ENCODE data around the gene PARD3. TPM values are rescaled to one million over a fixed set of nuclear protein-coding genes. Genes with fewer than 3 reads are reported as not detected.

PARD3 gene
- total RNA-seq, 2 donors from 2014 or later: 59.6 to 74.6 TPM

DNA sequence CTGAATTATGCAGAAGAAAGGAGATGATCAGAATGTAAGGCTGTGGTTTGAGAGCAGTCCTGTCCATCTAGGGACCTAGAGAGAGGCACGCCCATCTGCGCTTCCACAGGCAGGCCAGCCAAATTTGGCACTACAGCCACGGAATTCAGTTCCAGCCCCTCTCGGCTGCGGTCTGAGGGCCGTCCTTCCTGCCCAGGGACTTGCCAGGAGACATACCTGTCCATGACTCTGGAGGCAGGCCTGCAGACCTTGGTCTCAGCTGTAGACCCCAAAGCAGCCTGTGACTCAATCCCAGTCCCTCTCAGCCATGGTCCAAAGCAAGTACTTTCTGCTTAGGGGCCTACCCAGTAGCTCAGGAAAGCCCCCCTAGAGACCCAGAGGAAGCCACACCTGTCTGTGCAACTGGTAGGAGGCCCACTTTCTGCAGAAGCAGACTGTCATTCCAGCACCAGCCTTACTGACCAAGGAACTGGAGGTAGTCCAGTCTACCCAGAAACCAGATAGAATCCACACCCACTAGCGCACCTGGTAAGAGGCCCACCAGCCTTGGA lies 720.9 kb downstream of the PARD3 start:
- WGBS, 2 experiments (ENCODE audit: insufficient coverage in 1 of 2, insufficient read length in 1 of 2): 92 to 93% methylated on average over 6 to 7 of the region's 7 CpGs

DNA sequence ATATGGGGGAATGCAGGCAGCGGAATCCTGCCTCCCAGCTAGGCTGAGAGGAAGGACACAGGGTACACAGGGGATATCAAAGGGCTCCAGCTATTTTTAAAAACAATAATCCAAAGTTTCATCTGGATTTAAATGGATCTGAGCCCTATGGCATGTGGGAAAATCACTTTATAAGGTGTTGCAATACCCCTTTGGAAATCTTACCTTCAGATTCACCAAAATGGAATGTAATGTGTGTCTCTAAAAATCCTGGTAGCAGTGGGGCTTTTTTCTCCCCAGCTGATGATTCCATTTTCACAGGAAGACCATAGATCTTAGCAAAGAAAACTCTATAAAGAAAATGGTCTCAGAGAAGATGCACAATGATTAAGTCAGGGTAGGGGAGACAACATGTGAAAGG lies 722.2 kb downstream of the PARD3 start:
- no peak for TF ChIP-seq CTCF (conservative IDR thresholded peaks at IDR 0.05)
- WGBS, 2 experiments (ENCODE audit: insufficient coverage in 1 of 2, insufficient read length in 1 of 2): 100% methylated on average over 1 of the region's 1 CpG; no CpG with 5 or more reads in 1 of the 2 experiments
- no peaks in the 10 kb centered on the region for H3K4me1 ChIP-seq (ENCODE audit: control insufficient read depth, insufficient read depth, low read length)
- Mint-ChIP-seq H3K27ac (no peak overlapping the region), H3K36me3 (ENCODE audit: low read depth) (no peaks in the 10 kb centered on the region), H3K9me3 (peaks cover 12% of the 10 kb centered on the region), H3K4me3 (no peak overlapping the region), H3K4me1 (peaks cover 3% of the 10 kb centered on the region), H3K27me3 (ENCODE audit: insufficient read depth) (peaks cover 5% of the 10 kb centered on the region)
- no peaks in the 10 kb centered on the region for H3K36me3 ChIP-seq (ENCODE audit: control insufficient read depth, insufficient read depth, low read length)
- no peak overlapping the region for H3K9ac ChIP-seq (ENCODE audit: extremely low read depth, low read length, poor library complexity, severe bottlenecking)
- no peak for DNase-seq
- H3K27ac ChIP-seq (ENCODE audit: low read depth, low read length): no peak overlapping the region
- H3K9me3 ChIP-seq (ENCODE audit: control insufficient read depth, low read length): peaks cover 15% of the 10 kb centered on the region
- no peaks in the 10 kb centered on the region for H3K27me3 ChIP-seq (ENCODE audit: control insufficient read depth, insufficient read depth, low read length, poor library complexity, severe bottlenecking)
- no peak overlapping the region for H3K4me3 ChIP-seq (ENCODE audit: low read length)

More for the DNA sequence above, 720.9 kb downstream of the PARD3 start:
- no peak for DNase-seq
- H3K4me1 ChIP-seq (ENCODE audit: control insufficient read depth, insufficient read depth, low read length): no peaks in the 10 kb centered on the region
- H3K9me3 ChIP-seq (ENCODE audit: control insufficient read depth, low read length): peaks cover 15% of the 10 kb centered on the region
- Mint-ChIP-seq H3K4me1 (peaks cover 3% of the 10 kb centered on the region), H3K27ac (no peak overlapping the region), H3K9me3 (peaks cover 17% of the 10 kb centered on the region), H3K4me3 (no peak overlapping the region), H3K27me3 (ENCODE audit: insufficient read depth) (peaks cover 2% of the 10 kb centered on the region), H3K36me3 (ENCODE audit: low read depth) (no peaks in the 10 kb centered on the region)
- TF ChIP-seq CTCF (conservative IDR thresholded peaks at IDR 0.05): no peak
- H3K9ac ChIP-seq (ENCODE audit: extremely low read depth, low read length, poor library complexity, severe bottlenecking): no peak overlapping the region
- no peak overlapping the region for H3K4me3 ChIP-seq (ENCODE audit: low read length)
- no peaks in the 10 kb centered on the region for H3K36me3 ChIP-seq (ENCODE audit: control insufficient read depth, insufficient read depth, low read length)
- no peak overlapping the region for H3K27ac ChIP-seq (ENCODE audit: low read depth, low read length)
- no peaks in the 10 kb centered on the region for H3K27me3 ChIP-seq (ENCODE audit: control insufficient read depth, insufficient read depth, low read length, poor library complexity, severe bottlenecking)

GRCh38 chr10:34091635-34092195 lies 723.4 kb downstream of the PARD3 start:
- H3K4me1 ChIP-seq (ENCODE audit: control insufficient read depth, insufficient read depth, low read length): no peaks in the 10 kb centered on the region
- no peaks in the 10 kb centered on the region for H3K4me1 Mint-ChIP-seq
- no peak overlapping the region for H3K9ac ChIP-seq (ENCODE audit: extremely low read depth, low read length, poor library complexity, severe bottlenecking)
- no peak overlapping the region for H3K4me3 ChIP-seq (ENCODE audit: low read length)
- TF ChIP-seq CTCF (conservative IDR thresholded peaks at IDR 0.05): no peak
- no peak overlapping the region for H3K27ac Mint-ChIP-seq
- no peaks in the 10 kb centered on the region for H3K36me3 Mint-ChIP-seq (ENCODE audit: low read depth)
- DNase-seq: no peak
- peaks cover 5% of the 10 kb centered on the region for H3K27me3 Mint-ChIP-seq (ENCODE audit: insufficient read depth)
- no peaks in the 10 kb centered on the region for H3K36me3 ChIP-seq (ENCODE audit: control insufficient read depth, insufficient read depth, low read length)
- H3K4me3 Mint-ChIP-seq: no peak overlapping the region
- H3K9me3 ChIP-seq (ENCODE audit: control insufficient read depth, low read length): peaks cover 15% of the 10 kb centered on the region
- no peak overlapping the region for H3K27ac ChIP-seq (ENCODE audit: low read depth, low read length)
- WGBS, 2 experiments (ENCODE audit: insufficient coverage in 1 of 2, insufficient read length in 1 of 2): 93 to 97% methylated on average over 4 to 6 of the region's 6 CpGs
- H3K27me3 ChIP-seq (ENCODE audit: control insufficient read depth, insufficient read depth, low read length, poor library complexity, severe bottlenecking): no peaks in the 10 kb centered on the region
- H3K9me3 Mint-ChIP-seq: peaks cover 12% of the 10 kb centered on the region

Measured in endodermal cell (in vitro differentiated cells).